GM12801 (cell line): Measurements from ENCODE around the gene MAP4K3.

Source experiments
- CTCF ChIP-seq: IDR thresholded peaks from one replicate; pipeline ENCODE4 v1.5.1; 2011; ENCODE audit warnings: control low read depth; ENCODE audit not compliant: insufficient read length; ENCODE audit errors: extremely low read depth

The MAP4K3 gene

GRCh38 chr2:39304729-39305128 lies 132.4 kb downstream of the MAP4K3 start:
- no peak for TF ChIP-seq CTCF

- no peak for TF ChIP-seq CTCF
Observed at GRCh38 chr2:39304200-39304599, 132.9 kb downstream of the MAP4K3 start.

GRCh38 chr2:39301352-39301751 lies 135.7 kb downstream of the MAP4K3 start:
- TF ChIP-seq CTCF = no peak

GRCh38 chr2:39300044-39300978 lies 136.8 kb downstream of the MAP4K3 start:
- TF ChIP-seq CTCF = no peak

GRCh38 chr2:39290433-39290832 lies 146.7 kb downstream of the MAP4K3 start:
- TF ChIP-seq CTCF = no peak

GRCh38 chr2:39289609-39290008 lies 147.5 kb downstream of the MAP4K3 start:
- no peak for TF ChIP-seq CTCF

GRCh38 chr2:39283561-39283960 lies 153.5 kb downstream of the MAP4K3 start:
- no peak for TF ChIP-seq CTCF
